ENCODE data around the gene NCOA7.

NCOA7 gene, protein sequence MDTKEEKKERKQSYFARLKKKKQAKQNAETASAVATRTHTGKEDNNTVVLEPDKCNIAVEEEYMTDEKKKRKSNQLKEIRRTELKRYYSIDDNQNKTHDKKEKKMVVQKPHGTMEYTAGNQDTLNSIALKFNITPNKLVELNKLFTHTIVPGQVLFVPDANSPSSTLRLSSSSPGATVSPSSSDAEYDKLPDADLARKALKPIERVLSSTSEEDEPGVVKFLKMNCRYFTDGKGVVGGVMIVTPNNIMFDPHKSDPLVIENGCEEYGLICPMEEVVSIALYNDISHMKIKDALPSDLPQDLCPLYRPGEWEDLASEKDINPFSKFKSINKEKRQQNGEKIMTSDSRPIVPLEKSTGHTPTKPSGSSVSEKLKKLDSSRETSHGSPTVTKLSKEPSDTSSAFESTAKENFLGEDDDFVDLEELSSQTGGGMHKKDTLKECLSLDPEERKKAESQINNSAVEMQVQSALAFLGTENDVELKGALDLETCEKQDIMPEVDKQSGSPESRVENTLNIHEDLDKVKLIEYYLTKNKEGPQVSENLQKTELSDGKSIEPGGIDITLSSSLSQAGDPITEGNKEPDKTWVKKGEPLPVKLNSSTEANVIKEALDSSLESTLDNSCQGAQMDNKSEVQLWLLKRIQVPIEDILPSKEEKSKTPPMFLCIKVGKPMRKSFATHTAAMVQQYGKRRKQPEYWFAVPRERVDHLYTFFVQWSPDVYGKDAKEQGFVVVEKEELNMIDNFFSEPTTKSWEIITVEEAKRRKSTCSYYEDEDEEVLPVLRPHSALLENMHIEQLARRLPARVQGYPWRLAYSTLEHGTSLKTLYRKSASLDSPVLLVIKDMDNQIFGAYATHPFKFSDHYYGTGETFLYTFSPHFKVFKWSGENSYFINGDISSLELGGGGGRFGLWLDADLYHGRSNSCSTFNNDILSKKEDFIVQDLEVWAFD

DNA sequence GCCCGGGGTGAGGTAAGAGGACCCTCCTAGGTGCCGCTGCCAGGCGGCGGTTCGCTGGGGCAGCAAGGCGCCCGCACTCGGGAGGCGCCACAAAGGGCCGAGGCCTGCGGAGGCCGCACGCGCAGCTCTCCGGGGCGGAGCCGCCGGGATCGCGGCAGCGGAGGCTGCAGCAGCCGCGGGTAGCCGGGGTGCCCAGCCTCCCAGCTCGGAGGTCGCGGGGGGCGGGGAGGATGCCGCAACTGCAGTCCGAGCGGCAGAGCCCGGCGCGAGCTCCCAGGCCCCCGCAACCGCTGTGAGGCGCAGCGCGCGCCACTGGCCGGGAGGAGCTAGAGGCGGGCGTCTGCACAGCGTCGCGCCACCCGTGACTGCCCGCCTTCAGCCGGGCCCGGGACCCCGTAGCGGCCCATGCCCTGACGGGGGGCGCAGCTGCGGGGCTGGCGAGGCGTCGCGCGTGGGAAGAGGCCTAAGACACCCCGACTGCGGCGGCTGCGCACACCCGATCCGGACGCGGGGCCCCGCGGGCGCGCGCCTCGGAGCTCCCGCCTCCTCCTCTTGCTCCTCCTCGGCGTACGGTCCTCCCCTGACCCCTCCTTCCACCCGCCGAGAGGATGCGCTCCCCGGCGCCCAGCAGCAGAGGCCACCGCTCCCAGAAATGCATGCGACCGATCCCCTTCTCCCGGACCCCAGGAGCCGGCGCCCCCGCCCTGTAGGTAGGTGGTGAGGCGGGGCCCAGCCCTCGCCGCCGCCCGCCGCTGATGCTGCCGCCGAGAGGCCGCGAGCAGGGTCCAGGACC lies at the start of gene NCOA7:
NCOA7 (plus strand) TSS at position 603 of the 793 bp plus-strand sequence. CDS start 24,395 bp downstream, outside the sequence.
- peak within 1 kb of the TSS; percentile 86 for H3K4me3 ChIP-seq (ENCODE audit: low read length)
- DNase-seq (ENCODE audit: low read depth) = no peak
- TF ChIP-seq, protein P1, sequence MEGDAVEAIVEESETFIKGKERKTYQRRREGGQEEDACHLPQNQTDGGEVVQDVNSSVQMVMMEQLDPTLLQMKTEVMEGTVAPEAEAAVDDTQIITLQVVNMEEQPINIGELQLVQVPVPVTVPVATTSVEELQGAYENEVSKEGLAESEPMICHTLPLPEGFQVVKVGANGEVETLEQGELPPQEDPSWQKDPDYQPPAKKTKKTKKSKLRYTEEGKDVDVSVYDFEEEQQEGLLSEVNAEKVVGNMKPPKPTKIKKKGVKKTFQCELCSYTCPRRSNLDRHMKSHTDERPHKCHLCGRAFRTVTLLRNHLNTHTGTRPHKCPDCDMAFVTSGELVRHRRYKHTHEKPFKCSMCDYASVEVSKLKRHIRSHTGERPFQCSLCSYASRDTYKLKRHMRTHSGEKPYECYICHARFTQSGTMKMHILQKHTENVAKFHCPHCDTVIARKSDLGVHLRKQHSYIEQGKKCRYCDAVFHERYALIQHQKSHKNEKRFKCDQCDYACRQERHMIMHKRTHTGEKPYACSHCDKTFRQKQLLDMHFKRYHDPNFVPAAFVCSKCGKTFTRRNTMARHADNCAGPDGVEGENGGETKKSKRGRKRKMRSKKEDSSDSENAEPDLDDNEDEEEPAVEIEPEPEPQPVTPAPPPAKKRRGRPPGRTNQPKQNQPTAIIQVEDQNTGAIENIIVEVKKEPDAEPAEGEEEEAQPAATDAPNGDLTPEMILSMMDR (conservative IDR thresholded peaks at IDR 0.05; ENCODE audit: low read depth, low read length) = no peak

DNA sequence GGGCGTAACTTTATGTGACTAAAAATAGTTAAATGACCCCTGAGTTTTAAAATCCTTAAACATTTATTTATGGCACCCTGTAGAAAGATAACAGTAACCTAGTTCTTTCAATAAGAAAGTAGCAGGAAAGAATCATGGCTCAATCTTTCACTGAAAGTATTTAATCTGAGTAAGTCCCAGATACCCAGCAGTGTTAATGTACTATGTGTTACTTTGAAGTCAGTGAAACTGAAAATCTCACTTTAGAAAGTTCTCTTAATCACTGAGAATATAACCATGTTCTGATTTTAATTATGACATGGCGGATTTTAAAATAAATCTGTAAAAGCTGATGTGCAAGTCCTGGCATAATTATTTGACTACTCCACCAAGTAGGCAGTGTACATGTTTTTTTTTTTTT lies 49.4 kb upstream of the NCOA7 start:
- TF ChIP-seq, protein P1 (conservative IDR thresholded peaks at IDR 0.05; ENCODE audit: low read depth, low read length) = no peak
- no peak for DNase-seq (ENCODE audit: low read depth)
- no peak overlapping the region for H3K4me3 ChIP-seq (ENCODE audit: low read length)

DNA sequence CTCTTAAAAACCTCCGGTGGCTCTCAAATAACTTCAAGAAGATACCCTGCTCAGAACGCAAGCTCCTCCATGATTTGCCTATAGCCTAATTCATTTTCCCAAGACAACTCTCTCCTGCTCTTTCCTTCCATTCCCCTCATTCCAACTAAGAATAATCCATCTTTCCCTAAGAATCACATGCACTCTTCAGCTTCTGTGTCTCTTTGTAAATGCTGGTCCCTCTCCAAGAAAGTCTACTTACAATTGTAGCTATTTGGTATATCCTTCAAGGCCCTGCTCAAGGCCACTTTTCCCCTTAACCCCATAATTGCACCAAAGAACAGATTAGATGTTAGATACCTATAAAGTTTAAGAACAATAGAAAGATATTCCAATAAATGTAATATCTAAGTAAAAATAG lies 48.7 kb upstream of the NCOA7 start:
- H3K4me3 ChIP-seq (ENCODE audit: low read length) = no peak overlapping the region
- TF ChIP-seq, protein P1 (conservative IDR thresholded peaks at IDR 0.05; ENCODE audit: low read depth, low read length) = no peak
- no peak for DNase-seq (ENCODE audit: low read depth)

DNA sequence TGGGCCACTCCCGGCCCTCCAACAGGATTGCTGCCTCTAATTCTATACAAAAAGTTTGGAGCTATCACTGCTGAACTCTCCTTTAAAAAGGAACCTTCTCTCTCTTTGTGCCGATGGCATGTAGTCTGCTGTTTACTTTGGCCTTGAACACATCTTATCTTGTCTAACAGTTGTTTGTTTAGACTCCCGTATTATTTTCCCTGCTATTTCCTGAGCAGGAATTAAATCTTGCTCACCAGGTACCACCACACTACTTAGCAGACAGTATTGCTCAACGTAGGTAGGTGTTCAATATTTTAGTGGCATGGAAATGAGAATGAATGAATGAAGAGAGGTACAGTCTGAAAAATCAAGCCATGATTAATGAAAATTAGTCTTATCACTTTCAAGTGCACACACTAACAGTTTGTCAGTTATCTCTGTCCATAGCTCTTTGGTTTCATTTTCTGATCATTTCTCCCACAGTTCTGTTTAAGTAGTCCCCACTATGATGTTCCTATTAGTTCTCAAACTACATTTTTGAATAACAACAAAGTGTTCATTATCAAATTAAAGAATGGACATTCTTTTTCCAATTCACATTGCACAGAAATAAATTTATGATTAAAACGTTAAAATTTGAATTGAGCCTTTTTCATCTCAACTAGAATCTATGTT lies 48.2 kb upstream of the NCOA7 start:
- DNase-seq (ENCODE audit: low read depth) = no peak
- TF ChIP-seq, protein P1 (conservative IDR thresholded peaks at IDR 0.05; ENCODE audit: low read depth, low read length) = no peak
- no peak overlapping the region for H3K4me3 ChIP-seq (ENCODE audit: low read length)

- TF ChIP-seq, protein P1 (conservative IDR thresholded peaks at IDR 0.05; ENCODE audit: low read depth, low read length) = no peak
- no peak for DNase-seq (ENCODE audit: low read depth)
- no peak overlapping the region for H3K4me3 ChIP-seq (ENCODE audit: low read length)
Observed at GRCh38 chr6:125743604-125744003, 47.2 kb upstream of the NCOA7 start.

DNA sequence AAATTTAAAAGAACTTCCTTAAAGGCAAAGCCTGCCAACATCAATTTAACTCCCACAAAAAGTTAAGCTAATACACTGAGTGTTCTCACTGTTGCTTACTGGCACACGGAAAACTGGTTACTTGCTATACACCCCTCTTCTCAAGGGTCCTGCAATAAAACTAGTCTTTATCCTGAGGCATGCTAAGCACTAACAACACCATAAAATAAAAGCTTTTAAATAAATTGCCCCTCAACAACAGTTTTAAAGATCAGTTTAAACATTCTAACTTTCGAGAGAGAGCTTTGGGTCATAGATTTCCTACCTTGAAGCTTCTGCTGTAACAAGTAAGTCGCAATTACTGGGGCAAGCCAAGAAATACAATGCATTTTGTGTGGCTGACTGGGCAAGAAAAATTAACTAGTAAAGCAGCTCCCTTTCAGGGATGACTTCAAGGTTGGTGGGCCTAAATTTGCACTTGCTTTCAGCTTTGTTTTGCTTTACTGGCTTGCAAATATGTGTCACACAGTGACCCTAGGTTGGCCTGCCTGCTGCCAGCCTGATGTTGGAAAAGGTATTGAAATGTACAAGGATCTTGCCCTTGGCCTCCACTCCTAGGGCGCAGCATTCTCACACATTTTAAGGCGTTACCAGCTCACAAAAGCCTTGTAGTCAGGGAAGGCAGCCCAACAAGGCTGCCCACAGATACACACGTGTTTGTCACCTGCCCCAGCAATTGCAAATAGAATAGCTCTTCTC lies 45.3 kb upstream of the NCOA7 start:
- no peak overlapping the region for H3K4me3 ChIP-seq (ENCODE audit: low read length)
- TF ChIP-seq, protein P1 (conservative IDR thresholded peaks at IDR 0.05; ENCODE audit: low read depth, low read length) = no peak
- no peak for DNase-seq (ENCODE audit: low read depth)

Data from retinal pigment epithelial cell (primary cell).